GM18909 (cell line): ENCODE measurements around the gene CDCA8.
"Not testable (repeated sequence)": the region's sequence is repeated elsewhere in the genome, so short reads cannot be mapped to it uniquely, and the experiment has no call there.

Experiments
- ATAC-seq: cut with Tn5 transposase; IDR thresholded peaks from one replicate; pipeline ENCODE4 v1.9.1; 2021; ENCODE audit warnings: mild to moderate bottlenecking; ENCODE audit not compliant: unreplicated experiment, poor library complexity

CDCA8 gene

DNA sequence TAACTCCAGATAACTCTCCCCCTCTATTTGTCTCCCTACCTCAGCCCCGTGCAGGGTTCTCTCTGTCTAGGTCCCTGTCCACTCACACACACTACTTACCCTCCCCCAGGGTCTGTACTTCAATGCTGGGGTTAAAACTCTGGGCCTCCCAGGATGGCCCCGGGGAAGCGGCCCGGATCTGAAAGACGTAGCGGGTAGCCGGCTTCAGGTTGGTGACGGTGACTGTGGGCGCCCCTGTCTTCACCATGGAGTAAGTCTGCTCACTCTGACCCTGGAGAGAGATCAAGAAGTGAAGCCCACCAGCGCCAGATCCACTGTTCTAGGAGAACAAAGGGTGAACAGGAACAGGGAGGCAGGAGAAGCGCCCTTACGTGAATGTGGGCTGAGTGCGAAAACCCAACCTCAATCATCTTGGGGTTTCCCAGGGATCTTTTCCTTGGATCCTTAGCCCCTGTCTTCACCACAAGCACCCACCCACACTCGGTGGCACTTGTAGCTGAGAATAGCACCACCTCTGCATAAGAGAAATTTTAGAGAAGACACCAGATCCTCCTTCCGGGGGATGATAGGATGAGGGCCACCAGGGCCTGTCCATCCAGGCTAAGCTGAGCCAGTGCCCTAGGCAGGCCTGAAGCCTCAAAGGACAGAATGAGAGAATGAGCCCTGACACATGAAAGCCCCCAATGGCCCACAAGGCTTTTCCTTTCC lies 39.1 kb downstream of the CDCA8 start:
- ATAC-seq: no peak

DNA sequence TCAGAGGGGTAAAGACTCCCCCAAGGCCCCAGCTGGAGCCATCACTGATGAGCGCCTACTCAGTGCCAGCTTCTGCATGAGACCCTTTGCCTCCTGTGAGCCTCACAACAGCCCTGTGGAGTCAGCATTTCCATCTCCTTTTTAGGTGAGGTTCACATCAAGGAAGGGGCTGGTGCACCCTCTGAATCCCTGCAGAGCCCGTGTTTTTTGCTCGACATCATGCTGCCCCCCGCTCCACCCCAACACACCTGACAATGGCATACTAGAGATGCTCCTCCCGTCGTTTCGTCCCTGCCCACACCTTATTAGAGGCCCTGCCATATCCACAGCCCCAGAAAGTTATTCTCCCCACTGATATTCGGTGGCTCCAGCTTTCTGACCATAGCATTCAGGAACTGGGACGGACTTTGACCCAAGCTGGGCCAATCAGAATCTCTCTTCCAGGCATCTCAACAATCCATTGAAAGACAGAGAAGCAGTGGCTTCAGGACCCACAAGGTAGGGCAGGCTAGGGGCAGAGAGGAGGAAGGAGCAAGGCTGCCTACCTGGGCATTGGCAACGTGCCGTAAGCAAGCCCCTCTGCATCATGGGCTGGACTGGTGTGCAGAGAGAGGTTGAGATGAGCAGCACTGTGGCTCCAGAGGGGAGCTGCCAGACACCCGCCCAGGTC lies 39.9 kb downstream of the CDCA8 start:
- no peak for ATAC-seq

DNA sequence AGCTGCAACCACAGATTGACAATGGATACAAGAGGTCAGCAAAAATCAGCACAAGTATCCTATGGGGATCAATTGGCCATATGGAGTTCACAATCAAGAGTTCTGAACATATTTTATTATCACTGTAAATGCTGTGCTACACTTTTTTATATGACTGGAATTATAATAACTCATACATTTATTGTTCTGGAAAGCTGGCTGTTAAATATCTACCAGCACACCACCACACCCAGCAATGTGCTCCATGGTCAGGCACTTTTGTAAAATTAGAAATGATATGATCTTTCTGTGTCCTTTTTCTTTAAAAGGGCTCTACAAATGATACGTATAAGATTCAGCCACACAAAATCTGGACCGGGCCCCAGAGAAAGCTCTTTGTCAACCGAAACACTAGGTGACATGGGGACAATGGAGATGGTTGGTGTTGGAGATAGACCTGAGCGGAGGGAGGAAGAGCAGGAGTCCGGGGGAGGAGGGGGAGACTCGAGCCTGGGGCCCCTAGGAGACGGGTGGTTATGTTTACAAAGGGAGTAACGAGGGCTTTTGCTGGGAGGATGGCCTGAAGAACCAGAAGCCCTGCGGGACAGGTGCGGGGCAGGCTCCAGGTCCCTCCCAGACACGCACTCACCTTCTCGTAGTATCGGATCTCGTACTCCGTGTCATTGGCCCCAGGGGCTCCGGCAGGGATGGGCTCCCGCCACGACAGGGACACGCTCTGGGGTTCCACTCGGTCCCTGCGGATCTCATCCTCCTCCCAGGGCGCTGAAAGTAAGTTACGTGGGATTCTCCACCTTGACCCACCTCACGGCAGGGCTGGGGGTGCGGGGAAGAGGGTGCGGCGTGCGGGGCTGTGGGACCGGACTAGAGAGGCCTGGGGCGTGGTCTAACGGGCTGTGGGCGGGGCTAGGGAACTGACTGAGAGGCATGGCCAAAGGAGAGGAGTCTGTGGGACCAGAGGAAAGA lies 42.6 kb downstream of the CDCA8 start:
- no peak for ATAC-seq

DNA sequence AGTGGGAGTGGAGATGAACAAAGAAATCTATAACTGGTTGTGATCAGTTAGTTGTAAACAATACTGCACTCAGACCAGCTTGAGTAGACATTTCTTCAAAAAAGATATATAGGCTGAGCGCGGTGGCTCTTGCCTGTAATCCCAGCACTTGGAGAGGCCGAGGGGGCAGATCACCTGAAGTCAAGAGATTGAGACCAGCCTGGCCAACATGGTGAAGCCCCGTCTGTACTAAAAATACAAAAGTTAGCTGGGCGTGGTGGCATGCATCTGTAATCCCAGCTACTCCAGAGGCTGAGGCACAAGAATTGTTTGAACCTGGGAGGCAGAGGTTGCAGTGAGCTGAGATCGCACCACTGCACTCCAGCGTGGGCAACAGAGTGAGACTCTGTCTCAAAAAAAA lies 45.7 kb downstream of the CDCA8 start:
- not testable (repeated sequence) for ATAC-seq

DNA sequence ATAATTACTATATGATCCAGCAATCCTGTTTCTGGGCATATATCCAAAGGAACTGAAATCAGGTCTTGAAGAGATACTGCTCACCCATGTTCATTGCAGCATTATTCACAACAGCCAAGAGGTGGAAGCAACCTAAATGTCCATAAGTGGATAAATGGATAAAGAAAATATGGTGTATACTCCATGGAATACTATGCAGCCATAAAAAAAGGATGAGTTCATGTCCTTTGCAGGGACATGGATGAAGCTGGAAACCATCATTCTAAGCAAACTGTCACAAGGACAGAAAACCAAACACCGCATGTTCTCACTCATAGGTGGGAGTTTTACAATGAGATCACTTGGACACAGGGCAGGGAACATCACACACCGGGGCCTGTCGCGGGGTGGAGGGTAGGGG lies 46.3 kb downstream of the CDCA8 start:
- ATAC-seq: not testable (repeated sequence)

DNA sequence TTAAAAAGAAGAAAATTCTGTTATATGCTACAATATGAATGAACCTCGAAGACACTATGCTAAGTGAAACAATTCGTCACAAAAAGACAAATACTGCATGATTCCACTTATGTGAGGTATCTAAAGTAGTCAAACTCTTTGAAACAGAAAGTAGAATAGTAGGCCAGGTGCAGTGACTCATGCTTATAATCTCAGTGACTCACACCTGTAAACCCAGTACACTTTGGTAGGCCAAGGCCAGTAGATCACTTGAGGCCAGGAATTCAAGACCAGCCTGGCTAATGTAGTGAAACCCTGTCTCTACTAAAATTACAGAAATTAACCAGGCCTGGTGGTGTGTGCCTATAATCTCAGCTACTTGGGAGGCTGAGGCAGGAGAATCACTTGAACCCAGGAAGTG lies 46.9 kb downstream of the CDCA8 start:
- no peak for ATAC-seq

DNA sequence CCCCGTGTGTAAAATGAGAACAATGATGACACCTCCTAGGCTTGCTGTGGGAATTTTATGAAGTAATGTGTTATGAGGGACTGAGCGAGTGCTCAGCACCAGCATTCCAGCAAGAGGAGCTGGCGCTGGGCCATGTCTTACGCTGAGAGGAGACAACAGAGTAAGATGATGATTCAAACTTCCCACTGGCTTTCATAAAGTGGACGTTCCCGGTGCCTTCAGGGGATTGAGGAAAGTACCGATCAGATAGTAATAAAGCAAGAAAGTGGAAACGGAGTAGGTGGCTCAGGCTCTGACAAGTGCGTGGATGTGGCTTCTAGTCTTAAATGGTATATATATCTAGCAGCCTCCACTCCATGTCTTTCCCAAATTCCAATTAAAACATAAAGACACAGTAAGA lies 48.8 kb downstream of the CDCA8 start:
- ATAC-seq: no peak

DNA sequence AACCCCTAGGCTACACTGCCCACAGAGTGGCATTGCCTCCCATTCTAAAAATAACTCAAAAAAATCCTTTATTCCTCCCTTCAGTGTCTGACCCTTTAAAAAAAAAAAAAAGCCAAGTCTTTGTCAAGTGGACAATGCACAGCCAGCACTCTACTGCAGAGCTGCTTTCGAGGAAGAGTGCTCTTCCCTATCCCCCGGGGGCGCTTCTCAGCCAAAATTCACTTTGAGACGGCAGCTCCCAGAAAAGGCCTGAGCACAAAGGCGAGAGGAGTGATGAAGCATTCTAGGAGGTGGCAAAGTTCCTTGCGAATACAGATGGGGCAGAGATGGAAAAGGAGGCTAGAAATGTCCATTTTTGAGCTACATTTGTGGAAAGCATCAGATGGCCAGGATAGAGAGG lies 49.3 kb downstream of the CDCA8 start:
- ATAC-seq: no peak

DNA sequence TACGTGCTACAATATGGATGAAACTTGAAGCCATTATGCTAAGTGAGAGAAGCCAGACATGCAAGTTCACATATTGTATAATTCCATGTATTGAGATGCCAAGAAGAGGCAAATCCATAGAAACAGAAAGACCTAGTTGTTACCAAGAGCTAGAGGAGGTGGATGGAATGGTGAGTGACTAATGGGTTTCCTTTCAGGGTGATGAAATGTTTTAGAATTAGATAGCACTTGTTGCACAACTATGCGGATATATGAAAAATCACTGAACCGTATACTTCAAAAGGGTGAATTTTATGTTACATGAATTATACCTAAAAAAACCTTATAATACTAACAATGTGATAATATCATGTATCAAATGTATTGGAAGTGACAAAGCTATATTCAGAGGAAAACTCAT lies 54.5 kb downstream of the CDCA8 start:
- no peak for ATAC-seq

DNA sequence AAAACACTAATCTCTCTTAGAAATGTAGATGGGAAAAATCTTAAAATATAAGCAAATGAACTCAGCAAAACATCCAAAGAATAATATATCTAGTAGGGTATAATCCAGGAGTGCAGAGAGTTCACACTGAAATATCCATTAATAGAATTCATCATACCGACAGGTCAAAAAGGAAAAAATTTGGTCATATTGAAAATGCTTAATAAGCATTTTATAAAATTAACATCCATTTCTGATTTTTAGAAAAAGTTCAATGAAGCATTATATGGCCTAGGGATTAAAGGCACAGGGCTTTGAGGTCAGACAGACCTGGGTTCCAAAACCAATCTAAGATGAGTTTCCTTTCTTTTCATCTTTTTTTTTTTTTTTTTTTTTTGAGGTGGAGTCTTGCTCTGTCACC lies 56.2 kb downstream of the CDCA8 start:
- ATAC-seq: no peak

DNA sequence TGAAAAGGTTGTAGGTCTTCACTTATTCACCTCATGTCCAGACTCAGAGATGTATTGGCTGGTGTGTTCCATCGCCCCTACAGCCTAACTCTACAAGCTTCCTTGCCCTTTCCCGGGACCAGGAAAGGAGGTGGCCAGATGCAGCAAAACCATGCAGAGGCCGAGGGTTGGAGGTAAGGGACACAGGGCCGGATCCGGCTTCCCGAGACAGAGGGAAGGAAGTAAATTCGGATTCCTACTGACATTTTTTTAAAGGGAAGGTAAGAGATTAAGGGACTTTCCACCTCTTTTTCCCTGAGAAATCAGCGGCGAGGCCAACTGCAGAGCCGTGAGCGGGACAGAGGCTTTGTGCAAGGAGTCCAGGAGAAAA lies 59.9 kb downstream of the CDCA8 start:
- no peak for ATAC-seq

DNA sequence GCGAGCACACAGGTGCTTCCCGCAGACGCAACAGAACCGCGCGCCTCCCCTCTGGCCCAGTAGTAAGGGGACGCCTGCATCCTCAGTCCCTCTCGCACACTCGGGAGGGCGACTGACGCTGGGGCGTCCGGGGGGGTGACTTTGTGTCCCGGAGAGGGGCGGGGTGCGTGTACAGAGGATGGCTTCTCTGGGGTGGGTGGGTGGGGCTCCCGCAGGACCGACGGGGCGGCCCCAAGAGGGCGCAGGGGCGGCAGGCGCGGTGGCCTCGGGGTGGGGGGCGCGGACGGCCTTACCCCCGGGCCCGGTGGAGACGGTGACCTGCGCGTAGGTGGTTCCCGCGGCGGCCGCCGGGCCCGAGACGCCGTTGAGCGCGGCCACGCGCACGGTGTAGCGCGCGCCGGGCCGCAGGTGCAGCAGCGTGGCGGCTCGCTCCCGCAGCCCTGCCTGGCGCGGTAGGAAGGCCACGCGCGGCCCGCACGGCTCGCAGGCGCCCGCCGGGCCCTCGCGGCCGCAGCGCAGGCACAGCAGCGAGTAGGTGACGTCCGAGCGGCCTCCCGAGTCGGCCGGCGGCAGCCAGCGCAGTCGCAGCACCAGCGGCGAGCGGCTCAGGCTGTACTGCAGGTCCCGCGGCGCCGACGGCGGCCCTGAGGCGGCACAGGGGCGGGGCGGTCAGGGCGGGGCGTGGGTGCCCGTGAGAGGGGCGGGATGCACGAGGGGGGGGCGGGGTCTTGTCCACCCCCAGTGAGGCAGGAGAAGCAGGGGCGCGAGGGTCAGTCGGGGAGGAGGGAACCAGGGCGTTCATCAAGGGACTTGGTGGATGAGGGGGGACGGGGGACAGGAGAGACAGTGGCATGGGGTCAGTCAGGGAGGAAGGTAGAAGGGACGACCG lies 60.5 kb downstream of the CDCA8 start:
- ATAC-seq: no peak

DNA sequence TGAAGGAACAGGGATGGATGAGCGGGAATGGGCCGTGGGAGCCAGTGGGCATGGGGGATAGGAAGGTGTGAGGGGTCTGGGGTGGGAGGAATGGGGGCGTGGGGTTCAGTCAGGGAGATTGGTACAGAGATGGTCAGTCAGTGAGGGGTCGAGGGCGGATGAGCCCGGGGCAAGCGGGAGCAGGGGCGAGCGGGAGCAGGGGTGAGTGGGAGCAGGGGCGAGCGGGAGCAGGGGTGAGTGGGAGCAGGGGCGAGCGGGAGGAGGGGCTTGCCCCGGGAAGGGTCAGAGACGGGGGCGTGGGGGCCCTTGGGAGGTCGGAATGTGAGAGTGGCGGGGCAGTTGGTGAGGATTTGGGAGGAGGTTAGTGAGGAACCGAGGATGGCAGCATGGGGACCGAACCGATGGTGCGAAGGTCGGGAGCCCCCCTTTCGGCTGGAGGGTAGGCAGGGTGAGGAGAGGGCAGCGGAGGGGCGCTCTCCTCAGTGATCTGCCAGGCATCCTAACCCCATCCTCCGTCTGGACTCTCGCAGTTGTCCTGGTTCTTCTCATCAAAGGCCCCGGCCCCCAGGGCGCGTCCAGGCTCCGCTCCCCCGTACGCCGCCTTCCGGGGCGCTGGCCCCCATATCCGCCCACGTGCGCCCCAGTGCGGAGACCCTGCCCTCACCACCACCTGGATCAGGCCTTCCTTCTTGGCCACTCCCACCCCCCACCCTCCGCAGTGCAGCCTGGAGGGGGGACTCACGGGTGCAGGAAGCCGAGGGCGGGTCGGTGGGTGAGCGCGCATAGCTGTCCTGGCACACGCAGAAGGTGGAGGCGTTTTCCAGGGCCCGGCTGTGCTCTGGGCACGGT lies 61.4 kb downstream of the CDCA8 start:
- ATAC-seq: no peak

DNA sequence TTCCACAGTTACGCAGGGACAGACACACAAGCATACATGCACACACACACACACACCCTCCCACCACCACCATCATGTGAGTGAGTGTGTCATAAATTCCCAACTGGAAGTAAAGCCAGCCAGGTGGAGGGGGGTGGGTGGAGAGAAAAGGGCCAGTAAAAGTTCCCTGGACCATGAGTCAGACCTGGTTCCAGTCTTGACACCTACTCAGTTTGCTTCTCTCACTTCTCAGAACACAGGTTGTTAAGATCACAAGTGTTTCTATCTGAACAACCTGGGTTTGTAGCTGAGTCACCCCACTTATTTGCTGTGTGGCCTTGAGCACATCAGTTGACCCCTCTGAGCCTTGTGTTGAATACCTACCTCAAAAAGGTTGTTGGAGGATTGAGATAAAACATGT lies 63.0 kb downstream of the CDCA8 start:
- ATAC-seq: no peak

DNA sequence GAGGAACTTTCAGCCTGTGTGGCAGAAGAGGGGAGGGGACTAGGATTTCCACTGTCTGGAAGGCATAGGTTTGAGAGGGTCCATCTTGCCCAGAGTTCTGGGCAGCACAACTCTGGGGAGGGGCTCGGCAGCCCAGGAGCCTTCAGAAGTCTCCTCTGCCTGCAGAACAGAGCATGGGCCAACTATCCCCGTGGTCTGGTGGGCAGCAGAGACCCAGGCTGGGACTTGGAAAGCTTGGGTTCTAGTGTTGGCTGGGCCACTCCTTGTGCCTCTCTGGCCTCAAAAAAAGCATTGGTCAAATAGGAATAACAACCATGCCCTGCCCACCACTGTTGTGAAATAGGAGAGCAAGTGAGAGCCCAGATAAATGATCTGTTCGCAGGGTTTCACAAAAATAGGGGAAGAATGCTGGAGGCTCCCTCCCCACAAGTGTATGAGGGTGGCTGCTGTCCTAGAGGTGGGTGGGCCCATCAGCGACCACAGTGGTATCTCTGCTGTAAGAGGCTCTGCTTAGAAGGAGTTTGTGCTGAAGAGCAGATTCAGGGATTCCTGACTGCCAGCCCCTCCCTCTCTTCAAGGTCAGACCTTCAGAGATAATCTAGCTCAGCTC lies 63.7 kb downstream of the CDCA8 start:
- ATAC-seq: no peak
